HG02885 (cell line): Measurements from ENCODE around the gene BAIAP2L2.
"Not testable (repeated sequence)": the region's sequence is repeated elsewhere in the genome, so short reads cannot be mapped to it uniquely, and the experiment has no call there.

ENCODE experiments used
- ATAC-seq: cut with Tn5 transposase; IDR thresholded peaks from one replicate; pipeline ENCODE4 v1.9.1; 2021; ENCODE audit warnings: mild to moderate bottlenecking; ENCODE audit not compliant: unreplicated experiment, poor library complexity

BAIAP2L2 gene

DNA sequence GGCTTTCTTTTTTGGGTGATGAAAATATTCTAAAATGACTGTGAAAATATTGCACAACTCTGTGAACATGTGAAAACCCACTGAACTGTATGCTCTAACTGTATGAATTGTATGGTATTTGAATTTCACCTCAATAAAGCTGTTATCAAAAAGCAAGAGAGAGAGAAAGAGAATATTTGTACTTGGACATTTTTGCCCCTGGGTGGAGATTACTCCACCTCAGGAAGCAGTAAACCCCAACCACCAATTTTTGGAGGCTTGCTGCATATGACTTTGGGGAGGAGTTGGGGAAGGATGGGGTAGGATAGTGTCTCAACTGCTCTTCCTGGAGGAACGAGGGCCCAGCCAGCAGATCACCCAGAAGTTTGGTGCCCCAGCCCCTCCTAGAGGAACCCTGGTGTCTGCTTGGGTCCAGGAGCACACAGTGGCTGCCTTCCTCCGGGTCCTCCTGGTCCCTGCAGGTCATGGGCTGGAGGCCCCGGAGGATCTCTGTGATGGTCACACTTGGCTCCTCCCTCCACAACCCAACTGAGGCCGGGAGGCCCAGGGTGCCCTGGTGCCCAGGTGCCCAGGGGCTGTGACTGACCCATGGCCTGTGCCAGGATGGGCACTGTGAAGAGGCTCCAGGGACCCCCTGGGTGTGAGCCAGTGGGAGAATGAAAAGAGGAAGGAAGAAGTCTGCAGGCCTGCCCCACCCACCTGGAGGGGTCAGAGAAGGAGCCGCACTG lies 68.6 kb downstream of the BAIAP2L2 start:
- ATAC-seq = no peak

DNA sequence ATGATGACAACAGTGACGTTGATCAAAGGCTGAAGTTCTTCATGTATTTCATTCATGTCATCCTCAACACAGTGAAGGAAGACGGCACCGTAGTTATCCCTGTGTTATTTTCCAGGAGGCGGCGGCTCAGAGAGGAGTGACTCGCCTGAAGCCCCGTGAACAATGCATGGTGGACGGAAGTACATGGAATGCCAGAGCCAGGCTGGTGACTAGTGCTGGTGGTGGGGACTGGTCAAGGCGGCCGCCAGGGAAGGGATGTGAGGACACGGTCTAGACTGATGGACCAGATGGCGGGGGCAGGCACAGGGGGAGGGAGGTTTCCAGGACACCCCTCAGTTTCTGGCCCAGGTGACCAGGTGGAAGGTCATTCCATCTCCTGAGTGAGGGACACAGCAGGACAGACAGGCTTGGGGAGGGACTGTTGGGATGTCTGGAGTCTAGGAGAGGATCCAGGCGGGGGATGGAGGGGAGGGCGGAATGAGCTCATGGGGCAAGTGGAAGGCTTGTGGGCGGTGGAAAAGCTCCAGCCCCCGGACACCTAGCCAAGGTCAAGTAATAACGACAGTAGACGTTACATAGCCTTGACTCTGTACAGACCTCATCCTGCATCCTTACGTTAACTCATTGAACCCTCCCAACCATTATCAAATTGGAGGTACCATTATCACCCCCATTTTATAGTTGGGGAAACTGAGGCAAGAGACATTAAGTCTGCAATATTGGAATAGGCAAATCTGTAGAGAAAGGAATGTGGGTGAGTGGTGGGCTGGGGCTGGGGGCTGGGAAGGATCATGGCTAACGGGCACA lies 69.3 kb downstream of the BAIAP2L2 start:
- no peak for ATAC-seq

DNA sequence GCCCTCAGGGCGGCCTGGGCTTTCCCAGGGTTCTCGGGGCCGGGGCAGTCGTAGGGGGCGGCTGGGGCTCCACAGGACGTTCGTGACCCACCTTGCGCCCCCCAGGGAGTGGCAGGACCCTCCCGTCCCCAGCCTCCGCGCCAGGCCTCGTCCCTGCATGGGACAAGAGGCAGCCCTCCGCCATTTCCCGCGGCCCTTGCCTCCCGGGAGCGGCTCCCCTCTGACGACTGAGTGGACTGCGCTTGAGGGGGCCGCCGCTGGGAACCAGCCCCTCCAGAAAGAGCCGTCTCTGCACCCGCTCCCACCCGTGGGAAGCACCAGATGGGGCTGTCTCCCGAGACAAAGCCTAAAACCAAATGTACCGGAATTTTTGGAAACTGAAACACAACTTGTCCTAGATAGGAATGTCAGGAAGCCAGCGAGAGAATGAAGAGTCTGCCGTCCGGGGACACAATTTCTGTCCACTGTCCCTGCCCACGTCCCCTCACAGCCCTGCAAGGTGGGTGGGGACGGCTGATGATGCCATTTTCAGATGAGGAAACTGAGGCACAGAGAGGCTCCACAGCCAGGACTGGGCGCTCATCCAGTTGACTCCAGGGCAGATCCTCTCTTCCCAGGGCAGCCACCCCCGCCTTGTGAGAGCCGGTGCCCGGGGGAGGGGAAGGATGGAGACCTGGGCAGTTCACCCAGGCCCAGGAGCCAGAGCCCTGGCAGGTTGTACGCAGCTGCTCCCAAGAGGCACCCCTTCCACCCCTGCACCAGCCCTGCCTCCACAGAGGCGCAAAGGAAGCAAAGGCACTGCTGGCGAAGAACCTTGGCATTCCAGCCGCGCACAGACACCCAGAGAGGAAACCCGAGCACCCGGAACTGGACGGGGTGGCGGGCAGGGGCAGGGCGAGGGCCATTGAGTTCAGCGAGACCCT lies 71.3 kb downstream of the BAIAP2L2 start:
- no peak for ATAC-seq

DNA sequence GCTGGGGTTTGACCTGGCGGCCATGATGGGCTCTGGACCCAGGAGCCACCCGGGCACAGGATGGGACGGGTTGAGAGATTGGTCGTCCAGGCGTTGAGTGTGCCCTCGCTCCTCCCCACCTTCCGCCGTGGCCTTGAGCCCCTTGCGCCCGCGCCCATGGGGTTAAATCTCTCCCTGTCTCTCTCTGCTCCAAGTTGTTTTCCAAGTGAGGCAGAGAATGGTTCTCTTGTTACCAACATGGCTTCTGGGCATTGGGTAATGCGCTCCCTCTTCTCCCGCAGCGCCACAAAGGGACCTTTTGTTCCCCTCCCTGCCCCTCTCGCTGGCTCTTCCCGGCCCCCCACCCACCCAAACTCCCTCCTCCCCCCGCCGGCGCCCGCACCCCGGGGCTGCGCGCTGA lies 72.1 kb downstream of the BAIAP2L2 start:
- ATAC-seq = no peak

DNA sequence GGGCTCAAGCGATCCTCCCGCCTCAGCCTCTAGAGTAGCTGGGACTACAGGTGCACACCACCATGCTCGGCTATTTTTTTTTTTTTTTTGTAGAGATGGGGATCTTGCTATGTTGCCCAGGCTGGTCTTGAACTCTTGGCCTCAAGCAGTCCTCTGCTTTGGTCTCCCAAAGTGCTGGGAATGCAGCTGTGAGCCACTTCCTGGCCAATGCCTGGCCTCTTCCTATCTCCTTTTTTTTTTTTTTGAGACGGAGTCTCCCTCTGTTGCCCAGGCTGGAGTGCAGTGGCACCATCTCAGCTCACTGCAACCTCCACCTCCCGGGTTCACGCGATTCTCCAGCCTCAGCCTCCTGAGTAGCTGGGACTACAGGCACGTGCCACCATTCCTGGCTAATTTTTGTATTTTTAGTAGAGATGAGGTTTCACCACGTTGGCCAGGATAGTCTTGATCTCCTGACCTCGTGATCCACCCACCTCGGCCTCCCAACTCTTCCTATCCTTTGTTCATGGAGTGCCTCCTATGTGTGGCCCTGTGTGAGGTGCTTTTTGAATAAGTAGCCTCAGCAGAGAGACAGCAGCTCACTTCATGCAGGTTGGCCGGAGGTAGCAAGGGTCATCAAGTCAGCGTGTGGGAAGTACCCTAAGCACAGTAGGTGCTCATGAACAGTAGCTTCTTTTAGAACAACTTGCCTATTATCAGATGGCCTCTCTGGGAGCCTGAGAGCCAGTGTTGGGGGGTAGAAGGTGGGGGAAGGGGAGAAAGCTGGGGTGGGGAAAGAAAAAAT lies 72.9 kb downstream of the BAIAP2L2 start:
- ATAC-seq = not testable (repeated sequence)

DNA sequence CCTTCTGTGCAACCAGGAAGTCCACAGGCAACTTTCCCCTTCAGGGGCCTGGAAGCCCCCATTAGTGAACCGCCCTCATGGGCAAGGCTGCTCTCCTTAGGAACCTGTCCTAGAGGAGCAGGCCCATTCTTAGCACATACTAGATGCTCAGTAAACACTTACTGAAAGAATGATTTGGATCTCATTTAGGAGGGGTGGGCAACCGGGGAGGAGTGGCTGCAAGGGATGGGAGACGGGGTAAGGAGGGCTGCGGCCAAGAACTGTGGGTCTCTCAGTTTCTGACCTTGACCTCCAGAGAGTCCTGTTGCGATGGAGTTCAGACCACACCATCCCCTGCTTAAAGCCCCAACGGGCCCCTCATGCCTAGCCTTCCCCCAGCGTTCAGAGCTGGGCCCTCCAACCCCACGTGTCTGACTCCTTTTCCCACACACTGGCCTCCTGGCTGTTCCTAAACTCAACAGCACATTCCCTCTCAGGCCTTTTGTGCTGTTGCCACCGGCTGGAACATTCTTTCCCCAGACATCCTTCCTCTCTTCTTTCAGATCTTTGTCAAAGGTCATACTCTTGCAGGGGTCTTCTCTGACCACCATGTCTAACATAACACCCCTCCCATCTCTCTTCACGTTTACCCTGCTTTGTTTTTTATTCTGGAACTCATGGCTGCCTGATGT lies 74.0 kb downstream of the BAIAP2L2 start:
- ATAC-seq = no peak

DNA sequence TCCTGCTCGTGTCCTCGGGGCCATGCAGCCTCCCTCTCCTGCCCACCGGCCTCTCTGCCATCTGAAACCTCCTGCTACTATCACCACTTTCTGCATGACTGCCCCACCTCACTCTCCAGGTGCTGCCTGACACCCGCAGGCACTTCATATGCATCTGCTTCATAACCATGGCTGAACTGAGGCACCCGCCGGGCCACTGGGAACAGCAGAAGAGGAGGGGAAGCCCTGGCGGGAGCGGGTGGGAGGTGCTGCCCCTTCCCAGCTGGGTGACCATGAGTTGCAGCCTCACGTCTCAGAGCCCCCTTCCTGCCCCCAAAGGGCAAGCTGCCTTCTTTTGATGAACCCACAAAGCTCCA lies 75.0 kb downstream of the BAIAP2L2 start:
- no peak for ATAC-seq
